Liver (tissue), 9 donors: ENCODE measurements around the gene CDK5RAP2. TPM values are rescaled to one million over a fixed set of nuclear protein-coding genes. Genes with fewer than 3 reads are reported as not detected.

Experiments
- DNase-seq: peaks from one replicate; pipeline ENCODE4 v3.0.0-alpha.2; 2017; ENCODE audit warnings: low spot score
- H3K27ac ChIP-seq, 2 donors: one replicate each; pipeline ENCODE4 v1.7.0; 2013; ENCODE audit warnings: inconsistent platforms in 2 of 2, low read length in 2 of 2, control low read depth in 1 of 2, low read depth in 1 of 2, mild to moderate bottlenecking in 1 of 2
- H3K27me3 ChIP-seq, 4 donors: one replicate each; pipeline versions ENCODE4 v1.6.1 to v1.7.0; 2013; ENCODE audit warnings: low read length in 3 of 4, inconsistent platforms in 1 of 4, mild to moderate bottlenecking in 1 of 4, moderate library complexity in 1 of 4; ENCODE audit not compliant: control insufficient read depth in 4 of 4, insufficient read depth in 4 of 4
- H3K36me3 ChIP-seq, 4 donors: one replicate each; pipeline versions ENCODE4 v1.6.1 to v1.7.0; 2013; ENCODE audit warnings: low read length in 3 of 4, mild to moderate bottlenecking in 3 of 4, low read depth in 1 of 4, moderate library complexity in 1 of 4; ENCODE audit not compliant: control insufficient read depth in 4 of 4, insufficient read depth in 3 of 4
- H3K4me1 ChIP-seq, 4 donors: one replicate each; pipeline versions ENCODE4 v1.6.1 to v1.7.0; 2013; ENCODE audit warnings: low read length in 3 of 4, mild to moderate bottlenecking in 3 of 4, moderate library complexity in 1 of 4; ENCODE audit not compliant: control insufficient read depth in 4 of 4, insufficient read depth in 4 of 4
- H3K4me3 ChIP-seq, 3 donors: one replicate each; pipeline versions ENCODE4 v1.6.1 to v1.7.0; 2013; ENCODE audit warnings: low read length in 3 of 3, control low read depth in 1 of 3, low read depth in 1 of 3, mild to moderate bottlenecking in 1 of 3
- H3K9ac ChIP-seq, 2 donors: one replicate each; pipeline ENCODE4 v1.7.0; 2013; ENCODE audit warnings: low read length in 2 of 2, mild to moderate bottlenecking in 2 of 2, moderate library complexity in 2 of 2, control low read depth in 1 of 2, low read depth in 1 of 2
- H3K9me3 ChIP-seq, 4 donors: one replicate each; pipeline versions ENCODE4 v1.6.1 to v1.7.0; 2013; ENCODE audit warnings: low read length in 3 of 4; ENCODE audit not compliant: control insufficient read depth in 4 of 4
- EGR1 ChIP-seq, 2 donors: IDR thresholded peaks; 2 replicates each; pipeline ENCODE4 v1.6.1; 2016 to 2018; ENCODE audit warnings: antibody characterized with exemption in 2 of 2, low read depth in 2 of 2
- FOXA2 ChIP-seq: IDR thresholded peaks from 2 replicates; pipeline ENCODE4 v1.6.1; 2016; ENCODE audit warnings: antibody characterized with exemption
- GABPA ChIP-seq, 2 donors: IDR thresholded peaks in 1 of 2; conservative IDR thresholded peaks in 1 of 2; 2 replicates each; pipeline ENCODE4 v1.6.1; 2016; ENCODE audit warnings: antibody characterized with exemption in 2 of 2, mild to moderate bottlenecking in 1 of 2, moderate library complexity in 1 of 2
- HNF4A ChIP-seq, 2 donors: conservative IDR thresholded peaks; 2 replicates each; pipeline ENCODE4 v1.6.1; 2016; ENCODE audit warnings: antibody characterized with exemption in 2 of 2, mild to moderate bottlenecking in 2 of 2
- HNF4G ChIP-seq: IDR thresholded peaks from 2 replicates; pipeline ENCODE4 v1.6.1; 2016; ENCODE audit warnings: antibody characterized with exemption
- JUND ChIP-seq, 2 donors: IDR thresholded peaks; 2 replicates each; pipeline ENCODE4 v1.6.1; 2016; ENCODE audit warnings: antibody characterized with exemption in 2 of 2
- MAX ChIP-seq: IDR thresholded peaks from 2 replicates; pipeline ENCODE4 v1.6.1; 2016; ENCODE audit warnings: antibody characterized with exemption
- NR2F2 ChIP-seq: IDR thresholded peaks from 2 replicates; pipeline ENCODE4 v1.6.1; 2016; ENCODE audit warnings: antibody characterized with exemption
- RAD21 ChIP-seq, 2 donors: IDR thresholded peaks; 2 replicates each; pipeline ENCODE4 v1.6.1; 2016; ENCODE audit warnings: antibody characterized with exemption in 2 of 2, mild to moderate bottlenecking in 2 of 2
- REST ChIP-seq: IDR thresholded peaks from 2 replicates; pipeline ENCODE4 v1.6.1; 2016; ENCODE audit warnings: antibody characterized with exemption, mild to moderate bottlenecking
- RXRA ChIP-seq, 2 donors: IDR thresholded peaks; 2 replicates each; pipeline ENCODE4 v1.6.1; 2017 to 2018; ENCODE audit warnings: antibody characterized with exemption in 2 of 2, mild to moderate bottlenecking in 1 of 2
- SP1 ChIP-seq: IDR thresholded peaks from 2 replicates; pipeline ENCODE4 v1.6.1; 2018; ENCODE audit warnings: antibody characterized with exemption, mild to moderate bottlenecking
- TAF1 ChIP-seq: conservative IDR thresholded peaks from 2 replicates; pipeline ENCODE4 v1.6.1; 2016; ENCODE audit warnings: antibody characterized with exemption, mild to moderate bottlenecking
- YY1 ChIP-seq: IDR thresholded peaks from 2 replicates; pipeline ENCODE4 v1.6.1; 2016; ENCODE audit warnings: antibody characterized with exemption, mild to moderate bottlenecking
- ZBTB33 ChIP-seq: IDR thresholded peaks from 2 replicates; pipeline ENCODE4 v1.6.1; 2016; ENCODE audit warnings: antibody characterized with exemption
- WGBS: extraction: QIAGEN DNeasy Blood & Tissue Kit; methylation state at CpG from one replicate; pipeline ENCODE4 v1.1.7; 2013; 5-methylcytosine and 5-hydroxymethylcytosine counted together
- polyA plus RNA-seq, 2 donors: library from polyadenylated mRNA; stranded (reverse) in 1 of 2; unstranded in 1 of 2; fragments of 200-250 nt in 1 of 2; fragments of >200 nt in 1 of 2; fragmentation: Nextera tagmentation in 1 of 2; extraction: Ambion mirVana in 1 of 2; gene quantifications; one replicate each; pipeline versions ENCODE4 v1.2.1 to v1.2.3, GENCODE V29; 2013 to 2015
- total RNA-seq, 2 donors: library from RNA; depleted of rRNA; stranded (reverse); fragments of >200 nt; gene quantifications; one replicate each; pipeline ENCODE4 v1.2.3, GENCODE V29; 2014
- TF ChIP-seq, protein P1 (sequence below): fragments of 150-350 bp; IDR thresholded peaks from 2 replicates; pipeline ENCODE4 v1.5.1; 2017; ENCODE audit warnings: improper control_type of control experiment, low read depth, low read length; ENCODE audit not compliant: missing input control
- donor health status: healthy.
- donor health status: healthy.
- donor health status: healthy.
- donor health status: healthy.
- donor health status: healthy.

The CDK5RAP2 gene
- total and polyA plus RNA-seq, 4 donors, result 11.7 to 38.9 (median 21.7) TPM

- Histone ChIP-seq H3K4me3 (no peak overlapping the region), H3K4me1 (peaks cover 5 to 21% (median 15%) of the 10 kb centered on the region in 4 donors), H3K9ac (no peak overlapping the region), H3K27ac (no peak overlapping the region), H3K36me3 (peaks cover 0 to 13% (median 8%) of the 10 kb centered on the region in 4 donors), H3K27me3 (no peaks in the 10 kb centered on the region), H3K9me3 (no peaks in the 10 kb centered on the region)
- TF ChIP-seq JUND (IDR thresholded peaks at IDR 0.05), result no peak
- TF ChIP-seq, protein P1, sequence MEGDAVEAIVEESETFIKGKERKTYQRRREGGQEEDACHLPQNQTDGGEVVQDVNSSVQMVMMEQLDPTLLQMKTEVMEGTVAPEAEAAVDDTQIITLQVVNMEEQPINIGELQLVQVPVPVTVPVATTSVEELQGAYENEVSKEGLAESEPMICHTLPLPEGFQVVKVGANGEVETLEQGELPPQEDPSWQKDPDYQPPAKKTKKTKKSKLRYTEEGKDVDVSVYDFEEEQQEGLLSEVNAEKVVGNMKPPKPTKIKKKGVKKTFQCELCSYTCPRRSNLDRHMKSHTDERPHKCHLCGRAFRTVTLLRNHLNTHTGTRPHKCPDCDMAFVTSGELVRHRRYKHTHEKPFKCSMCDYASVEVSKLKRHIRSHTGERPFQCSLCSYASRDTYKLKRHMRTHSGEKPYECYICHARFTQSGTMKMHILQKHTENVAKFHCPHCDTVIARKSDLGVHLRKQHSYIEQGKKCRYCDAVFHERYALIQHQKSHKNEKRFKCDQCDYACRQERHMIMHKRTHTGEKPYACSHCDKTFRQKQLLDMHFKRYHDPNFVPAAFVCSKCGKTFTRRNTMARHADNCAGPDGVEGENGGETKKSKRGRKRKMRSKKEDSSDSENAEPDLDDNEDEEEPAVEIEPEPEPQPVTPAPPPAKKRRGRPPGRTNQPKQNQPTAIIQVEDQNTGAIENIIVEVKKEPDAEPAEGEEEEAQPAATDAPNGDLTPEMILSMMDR, result no peak
- no peak for TF ChIP-seq MAX
- TF ChIP-seq HNF4A (conservative IDR thresholded peaks at IDR 0.05), result no peak
- no peak for TF ChIP-seq ZBTB33
- TF ChIP-seq NR2F2, result no peak
- no peak for TF ChIP-seq HNF4G
- no peak for TF ChIP-seq REST
- no peak for TF ChIP-seq GABPA (IDR thresholded peaks at IDR 0.05 in 1 of 2, conservative IDR thresholded peaks at IDR 0.05 in 1 of 2)
- no peak for TF ChIP-seq RAD21 (IDR thresholded peaks at IDR 0.05)
- TF ChIP-seq RXRA (IDR thresholded peaks at IDR 0.05), result no peak
- TF ChIP-seq EGR1 (IDR thresholded peaks at IDR 0.05; ENCODE audit: low read depth in 2 of 2), result no peak
- TF ChIP-seq TAF1, result no peak
- TF ChIP-seq YY1, result no peak
- no peak for TF ChIP-seq SP1
- 92% methylated on average over 9 of the region's 9 CpGs for WGBS
- DNase-seq, result no peak
Observed at GRCh38 chr9:120482424-120483186, 97.4 kb downstream of the CDK5RAP2 start.

DNA sequence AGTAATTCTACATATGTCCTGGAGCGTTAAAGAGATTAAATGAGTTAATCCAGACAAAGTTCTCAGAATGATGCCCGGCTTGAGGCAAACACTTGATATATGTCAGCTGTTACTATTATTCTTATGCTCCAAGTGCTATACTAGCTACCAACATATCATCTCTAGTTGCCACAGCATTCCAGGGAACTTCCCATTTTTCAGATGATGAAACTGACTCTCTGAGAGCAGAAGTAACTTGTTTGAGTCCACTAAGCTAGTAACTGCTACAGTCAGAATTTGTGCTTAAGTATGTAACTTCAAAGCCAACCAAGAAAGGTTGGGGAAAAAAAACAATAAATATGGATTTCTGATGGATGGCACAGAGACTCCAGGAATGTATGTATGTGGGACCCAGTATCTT lies 98.1 kb downstream of the CDK5RAP2 start:
- H3K36me3 ChIP-seq, result peaks cover 0 to 9% (median 6%) of the 10 kb centered on the region in 4 donors
- no peaks in the 10 kb centered on the region for H3K9me3 ChIP-seq
- peaks cover 5 to 28% (median 21%) of the 10 kb centered on the region in 4 donors for H3K4me1 ChIP-seq
- no peak overlapping the region for H3K4me3 ChIP-seq
- over 99% methylated on average over 2 of the region's 2 CpGs for WGBS
- H3K27me3 ChIP-seq, result no peaks in the 10 kb centered on the region
- H3K9ac ChIP-seq, result no peak overlapping the region
- DNase-seq, result no peak
- no peak for TF ChIP-seq REST
- TF ChIP-seq TAF1, result no peak
- no peak for TF ChIP-seq FOXA2
- TF ChIP-seq ZBTB33, result no peak
- H3K27ac ChIP-seq, result no peak overlapping the region
